ENCODE measurements around the gene DCAF5. TPM values are rescaled to one million over a fixed set of nuclear protein-coding genes. Genes with fewer than 3 reads are reported as not detected.

DCAF5 gene
- total and polyA plus RNA-seq, 2 of the 13 experiments (the other 11 are each of a cell fraction or from before 2014, with no cell fraction given): 13.4 to 31.6 TPM

GRCh38 chr14:69093631-69094421, 59.1 kb downstream of the DCAF5 start (continued):
- TF ChIP-seq ZBTB44 (CRISPR knock-in tag; IDR thresholded peaks at IDR 0.05) (no peak), TFAP4 (IDR thresholded peaks at IDR 0.05; ENCODE audit: borderline replicate concordance, low read depth) (peak; percentile 34; the same call in 1 of the 2 replicates), ZNF160 (CRISPR knock-in tag; IDR thresholded peaks at IDR 0.05) (no peak), ISX (CRISPR knock-in tag; conservative IDR thresholded peaks at IDR 0.05) (no peak), ZNF577 (CRISPR knock-in tag; IDR thresholded peaks at IDR 0.05; ENCODE audit: borderline replicate concordance, low read depth) (no peak), KLF11 (CRISPR knock-in tag; IDR thresholded peaks at IDR 0.05) (no peak), ZNF180 (CRISPR knock-in tag; IDR thresholded peaks at IDR 0.05; ENCODE audit: borderline replicate concordance, low read depth) (no peak), ARNT (IDR thresholded peaks at IDR 0.05) (no peak), KLF6 (CRISPR knock-in tag; IDR thresholded peaks at IDR 0.05) (0 out of 2 replicates have a peak, but pooled peaks have one; percentile 35), KLF15 (CRISPR knock-in tag; IDR thresholded peaks at IDR 0.05; ENCODE audit: borderline replicate concordance) (no peak), MAFG (CRISPR knock-in tag; IDR thresholded peaks at IDR 0.05) (no peak), MEIS1 (CRISPR knock-in tag; IDR thresholded peaks at IDR 0.05; ENCODE audit: borderline replicate concordance) (no peak), ZNF710 (CRISPR knock-in tag; IDR thresholded peaks at IDR 0.05; ENCODE audit: borderline replicate concordance) (peak; percentile 49; the same call in 1 of the 2 replicates), HMGXB4 (CRISPR knock-in tag; IDR thresholded peaks at IDR 0.05; ENCODE audit: borderline replicate concordance in 1 of 2, low read depth in 1 of 2) (no peak), ZNF280B (CRISPR knock-in tag; IDR thresholded peaks at IDR 0.05; ENCODE audit: borderline replicate concordance) (no peak), HNF4A (CRISPR knock-in tag; IDR thresholded peaks at IDR 0.05) (peak; percentile 40; the same call in 1 of the 2 replicates), GATAD2A (CRISPR knock-in tag; IDR thresholded peaks at IDR 0.05) (peak; percentile 84), ARHGAP35 (CRISPR knock-in tag; IDR thresholded peaks at IDR 0.05; ENCODE audit: borderline replicate concordance) (no peak), ZNF12 (CRISPR knock-in tag; IDR thresholded peaks at IDR 0.05) (peak; percentile 43; the same call in 1 of the 2 replicates), FOXJ3 (CRISPR knock-in tag; IDR thresholded peaks at IDR 0.05; ENCODE audit: borderline replicate concordance) (peak; percentile 43; the same call in 1 of the 2 replicates)

All from HepG2 (cell line).